ENCODE measurements around the gene RRM2.

GRCh38 chr2:10079870-10080535, 42.5 kb upstream of the RRM2 start, which contains the start of gene CYS1:
- TF ChIP-seq CTCF (optimal IDR thresholded peaks at IDR 0.05 in 1 of 3, IDR thresholded peaks at IDR 0.05 in 1 of 3, conservative IDR thresholded peaks at IDR 0.05 in 1 of 3; ENCODE audit: extremely low read depth in 1 of 3, insufficient read depth in 2 of 3, low read length in 3 of 3) (peak in 1 of 3 experiments; percentile 48), EZH2 (IDR thresholded peaks at IDR 0.05; ENCODE audit: low read length) (no peak)
